Epidermal melanocyte (primary cell): ENCODE results near the gene GAP43.

ENCODE experiments used
- DNase-seq: peaks from one replicate; pipeline ENCODE4 v3.0.0; 2011; ENCODE audit warnings: low spot score; ENCODE audit not compliant: insufficient read length

The GAP43 gene

GRCh38 chr3:115758076-115758763, 134.9 kb downstream of the GAP43 start:
- no peak for DNase-seq

GRCh38 chr3:115760716-115761115, 137.4 kb downstream of the GAP43 start:
- no peak for DNase-seq

- no peak for DNase-seq
Observed at GRCh38 chr3:115761927-115762305, 138.6 kb downstream of the GAP43 start.

GRCh38 chr3:115766587-115767482, 143.5 kb downstream of the GAP43 start:
- no peak for DNase-seq

GRCh38 chr3:115768661-115769060, 145.4 kb downstream of the GAP43 start:
- no peak for DNase-seq
